ENCODE data around the gene LAMTOR1.

The LAMTOR1 gene

DNA sequence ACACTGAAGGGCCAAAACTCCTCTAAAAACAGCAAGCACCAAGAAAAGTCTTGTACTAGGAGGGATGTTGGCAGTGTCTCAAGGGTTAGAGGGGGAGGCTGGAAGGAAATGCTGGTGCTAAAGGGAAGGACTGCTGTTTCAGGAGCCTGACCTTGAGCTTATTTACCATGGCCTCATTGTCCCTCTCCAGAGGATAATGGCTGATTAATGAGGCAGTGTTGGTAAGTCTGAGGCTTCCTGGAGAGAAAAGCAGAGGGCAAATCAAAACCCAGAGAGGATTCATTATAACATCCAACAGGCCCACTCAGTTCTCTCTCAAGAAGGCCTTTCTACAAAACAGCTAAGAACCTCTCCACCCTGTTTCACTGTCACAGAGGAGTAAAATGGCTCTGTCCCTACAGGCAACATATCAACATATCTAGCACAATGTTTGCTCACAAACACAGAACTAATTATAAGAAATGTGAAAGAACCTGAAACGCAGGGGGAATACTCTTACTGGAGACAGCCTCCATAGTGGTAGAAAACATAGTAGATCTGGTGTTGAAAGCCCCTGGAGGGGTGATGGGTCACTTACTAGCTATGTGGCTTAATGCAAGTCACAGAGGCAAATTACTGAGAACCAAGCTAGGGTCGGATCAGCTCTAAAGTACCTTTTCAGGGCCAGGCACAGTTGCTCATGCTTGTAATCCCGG is 54.2 kb downstream of the LAMTOR1 start:
- TF ChIP-seq POLR2AphosphoS5 (IDR thresholded peaks at IDR 0.05; ENCODE audit: low read depth, low read length), result no peak
- TF ChIP-seq TAF1 (IDR thresholded peaks at IDR 0.05; ENCODE audit: borderline replicate concordance, low read depth, low read length), result no peak
- no peak for TF ChIP-seq POLR2A (IDR thresholded peaks at IDR 0.05; ENCODE audit: low read depth, low read length)
- no peak for DNase-seq (ENCODE audit: insufficient read length)
- no peak for FAIRE-seq
